OCI-LY1 (cell line): ENCODE measurements around the gene C4orf36.

Experiments used
- CTCF ChIP-seq: fragments of 200-600 bp; sonication (generic), shearing (Covaris generic); IDR thresholded peaks from 2 replicates; pipeline ENCODE4 v1.5.1; 2017; ENCODE audit warnings: mild to moderate bottlenecking, antibody characterized with exemption, low read length, moderate library complexity, mixed read lengths
- EZH2 ChIP-seq: fragments of 200-600 bp; sonication (generic), shearing (Covaris generic); IDR thresholded peaks from 2 replicates; pipeline ENCODE4 v1.8.0; 2017; ENCODE audit warnings: borderline replicate concordance, mixed run types, mild to moderate bottlenecking, antibody characterized with exemption, low read length, moderate library complexity, mixed read lengths

GRCh38 chr4:86872135-86872534 lies 20.1 kb downstream of the C4orf36 start:
- TF ChIP-seq CTCF (no peak), EZH2 (no peak)
